Peyer's patch (tissue), 4 donors: Measurements from ENCODE around the gene CCT8.

Experiments
- CTCF ChIP-seq, 6 experiments: fragments of 450-650 bp in 4 of 6; fragments of 200-600 bp in 2 of 6; sonication (generic) in 1 of 6; IDR thresholded peaks; one replicate each; pipeline ENCODE4 v1.5.1; 2017 to 2019; ENCODE audit warnings: antibody characterized with exemption in 6 of 6, mild to moderate bottlenecking in 3 of 6, moderate library complexity in 1 of 6
- POLR2A ChIP-seq, 2 donors: fragments of 450-650 bp; IDR thresholded peaks; one replicate each; pipeline ENCODE4 v1.5.1; 2017; ENCODE audit warnings: antibody characterized with exemption in 2 of 2, mild to moderate bottlenecking in 2 of 2, moderate library complexity in 2 of 2

- TF ChIP-seq POLR2A (IDR thresholded peaks at IDR 0.05) (no peak), CTCF (IDR thresholded peaks at IDR 0.05) (no peak)
These were observed 19.8 kb downstream of the CCT8 start for GRCh38 chr21:29053656-29054055.
